NCI-H187 treated with DMSO at 0.1 percent for 48 hours (cell line): ENCODE results near the gene TENM4.
"Not testable (repeated sequence)": the region's sequence is repeated elsewhere in the genome, so short reads cannot be mapped to it uniquely, and the experiment has no call there.

Experiments used
- DNase-seq: peaks from one replicate; lab custom pipeline; 2025; lab: John Stamatoyannopoulos, UW

Gene TENM4

DNA sequence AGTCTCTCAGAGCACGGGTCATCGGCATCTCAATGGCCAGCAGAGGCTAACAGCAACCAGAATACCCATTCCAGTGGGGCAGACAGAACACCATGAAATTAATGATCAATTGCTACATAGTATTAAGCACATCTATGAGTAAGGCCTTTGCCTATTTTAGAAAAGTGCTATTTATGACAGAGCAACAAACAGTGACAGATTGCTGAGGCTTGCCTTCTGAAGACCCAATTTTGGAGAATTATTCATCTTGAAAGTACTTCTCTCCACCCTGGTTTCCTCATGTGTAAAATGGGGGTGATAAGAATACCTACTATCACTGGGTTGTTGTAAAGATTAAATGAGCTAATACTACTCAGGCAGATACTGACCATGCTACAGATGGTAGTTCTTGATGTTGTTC, 232.7 kb downstream of the TENM4 start:
- no peak for DNase-seq

DNA sequence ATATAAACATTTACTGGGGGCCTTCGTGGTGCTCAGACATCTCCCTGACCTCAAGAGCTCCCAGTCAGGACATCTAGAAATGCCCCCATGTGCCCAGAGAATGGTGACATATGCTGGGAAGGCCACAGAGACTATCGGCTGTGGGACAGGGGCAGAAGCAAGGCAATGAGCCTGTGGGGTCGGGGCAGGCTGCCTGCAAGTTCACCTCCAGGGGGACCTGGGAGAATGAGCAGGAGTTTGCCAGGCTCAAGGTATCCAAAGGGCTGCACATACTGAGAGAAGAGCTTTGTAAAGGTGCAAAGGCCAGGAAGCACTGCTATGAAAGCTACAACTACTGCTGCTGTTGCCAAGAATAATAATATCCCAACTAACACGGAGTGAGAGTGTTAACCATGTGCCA, 233.9 kb downstream of the TENM4 start:
- DNase-seq = no peak

DNA sequence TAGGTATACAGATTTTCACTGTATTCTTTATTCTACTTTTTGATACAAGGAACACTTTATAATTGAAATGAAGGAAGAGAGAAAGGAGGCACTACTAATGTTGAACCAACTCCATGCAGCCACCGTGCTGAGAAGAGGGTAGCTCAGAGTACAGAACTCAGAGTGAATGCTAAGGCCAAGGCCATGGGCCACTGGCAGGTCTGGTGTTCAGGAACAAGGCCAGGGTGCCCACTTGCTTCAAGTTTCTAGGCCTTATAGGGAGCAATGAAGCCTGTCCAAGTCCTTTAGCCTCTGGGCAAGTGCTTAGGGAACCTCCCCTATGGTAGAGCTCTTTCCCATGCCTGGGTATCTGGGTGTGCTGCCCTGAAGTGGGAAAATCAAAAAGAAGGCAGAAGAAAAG, 235.0 kb downstream of the TENM4 start:
- no peak for DNase-seq

DNA sequence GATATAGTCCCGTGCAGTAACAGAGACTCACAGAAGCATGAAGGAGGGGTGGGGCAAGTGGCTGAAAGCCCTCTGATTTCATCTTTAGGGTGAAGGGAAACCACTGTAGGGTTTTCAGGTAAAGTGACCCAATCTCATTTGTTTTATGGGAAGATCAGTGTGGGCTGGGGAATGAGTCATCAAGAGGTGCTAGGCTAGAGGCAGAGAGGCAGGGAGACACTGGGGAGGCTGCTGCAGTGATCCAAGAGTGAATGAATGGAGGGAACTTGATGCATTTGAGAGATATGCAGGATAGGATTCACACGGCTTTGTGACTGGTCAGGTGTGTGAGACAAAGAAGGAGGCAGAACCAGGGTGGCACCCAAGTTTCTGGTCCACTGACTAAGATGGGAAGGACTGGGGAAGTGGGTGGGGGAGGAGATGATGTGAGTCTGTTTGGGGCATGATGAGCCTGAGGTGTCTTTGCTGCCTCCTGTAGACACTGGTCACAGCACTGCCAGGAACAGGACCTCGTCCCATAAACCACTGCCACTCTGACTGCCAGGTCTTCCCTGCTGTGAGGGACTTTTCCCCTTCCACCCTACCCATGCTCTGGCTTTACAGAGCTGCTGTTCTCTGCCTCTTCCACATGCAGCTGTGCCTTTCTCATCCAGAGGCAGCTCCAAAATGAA, 239.0 kb downstream of the TENM4 start:
- no peak for DNase-seq

DNA sequence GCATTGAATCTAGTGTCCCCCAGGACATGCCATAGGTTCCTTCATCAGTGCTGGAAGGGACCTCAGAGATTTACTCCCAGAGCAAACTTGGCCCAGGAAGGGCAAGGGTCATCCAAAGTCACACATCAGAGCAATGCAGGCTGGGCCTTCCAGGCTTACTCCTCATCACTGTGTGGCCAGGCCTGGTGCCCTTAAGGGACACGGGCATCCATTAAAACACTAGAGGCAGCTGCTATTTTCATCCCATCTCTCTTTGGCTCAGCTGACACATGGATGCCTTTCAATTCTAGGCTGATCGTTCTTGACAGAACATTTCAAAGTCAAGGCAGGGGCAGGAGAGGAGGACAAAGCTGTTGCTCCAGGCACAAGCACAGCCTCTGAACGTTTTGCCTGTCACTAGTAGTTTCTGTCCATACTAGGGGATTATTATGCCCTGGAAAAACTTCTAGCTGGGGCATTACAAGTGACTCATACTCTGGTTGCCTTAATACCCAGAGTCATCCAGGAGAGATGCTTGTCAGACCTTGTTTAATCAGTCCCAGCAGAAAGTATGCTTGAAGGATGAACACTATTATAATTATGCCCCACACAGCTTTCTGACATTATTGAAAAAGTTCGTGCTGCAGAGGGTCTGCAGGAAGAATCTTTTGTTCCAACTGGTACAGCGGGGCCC, 240.3 kb downstream of the TENM4 start:
- DNase-seq = no peak

DNA sequence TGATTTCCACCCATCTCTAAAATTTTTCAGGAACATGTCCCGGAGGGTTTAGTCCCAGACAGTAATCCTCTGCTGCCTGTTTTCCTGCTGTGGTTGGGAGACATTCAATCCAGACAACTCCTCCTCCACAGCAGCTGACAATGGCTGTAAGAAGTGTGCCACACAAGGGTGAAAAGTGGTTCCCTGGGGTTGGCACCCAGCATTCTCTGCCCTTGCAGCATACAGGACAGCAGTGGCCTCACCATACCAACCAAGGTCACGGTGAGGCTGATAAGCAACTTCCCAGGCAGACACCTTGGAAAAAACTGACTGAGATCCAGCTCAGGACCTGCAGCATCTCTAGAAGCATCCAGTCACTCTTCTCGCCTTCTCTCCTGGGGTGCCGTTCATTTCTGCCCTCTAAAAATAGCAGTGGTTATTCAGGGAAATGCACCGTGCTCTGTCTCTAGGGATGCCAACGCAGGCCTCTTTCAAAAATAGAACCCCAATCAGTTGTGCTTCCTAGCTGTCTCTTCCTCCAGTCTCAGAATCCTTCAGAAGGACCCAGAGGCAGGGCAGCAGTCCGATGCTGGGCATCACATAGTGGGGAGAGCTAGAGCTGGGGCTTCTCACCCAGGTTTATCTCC, 241.0 kb downstream of the TENM4 start:
- DNase-seq = no peak

DNA sequence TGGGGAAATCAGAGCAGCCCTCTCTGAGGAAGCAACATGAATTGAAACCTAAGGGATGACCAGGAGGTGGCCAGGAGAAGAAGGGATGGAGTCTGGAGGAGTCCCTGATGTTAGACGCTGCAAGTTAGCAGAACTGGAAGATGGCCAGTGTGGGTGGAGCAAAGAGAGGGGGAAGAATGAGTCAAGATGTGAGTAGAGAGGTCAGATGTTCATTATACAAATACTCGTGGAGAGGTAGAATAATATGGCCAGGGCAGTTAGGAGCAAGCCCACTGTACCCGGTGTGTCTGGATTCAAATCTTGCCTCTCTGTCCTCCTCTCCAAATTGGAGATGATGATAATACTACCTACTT, 242.0 kb downstream of the TENM4 start:
- no peak for DNase-seq

DNA sequence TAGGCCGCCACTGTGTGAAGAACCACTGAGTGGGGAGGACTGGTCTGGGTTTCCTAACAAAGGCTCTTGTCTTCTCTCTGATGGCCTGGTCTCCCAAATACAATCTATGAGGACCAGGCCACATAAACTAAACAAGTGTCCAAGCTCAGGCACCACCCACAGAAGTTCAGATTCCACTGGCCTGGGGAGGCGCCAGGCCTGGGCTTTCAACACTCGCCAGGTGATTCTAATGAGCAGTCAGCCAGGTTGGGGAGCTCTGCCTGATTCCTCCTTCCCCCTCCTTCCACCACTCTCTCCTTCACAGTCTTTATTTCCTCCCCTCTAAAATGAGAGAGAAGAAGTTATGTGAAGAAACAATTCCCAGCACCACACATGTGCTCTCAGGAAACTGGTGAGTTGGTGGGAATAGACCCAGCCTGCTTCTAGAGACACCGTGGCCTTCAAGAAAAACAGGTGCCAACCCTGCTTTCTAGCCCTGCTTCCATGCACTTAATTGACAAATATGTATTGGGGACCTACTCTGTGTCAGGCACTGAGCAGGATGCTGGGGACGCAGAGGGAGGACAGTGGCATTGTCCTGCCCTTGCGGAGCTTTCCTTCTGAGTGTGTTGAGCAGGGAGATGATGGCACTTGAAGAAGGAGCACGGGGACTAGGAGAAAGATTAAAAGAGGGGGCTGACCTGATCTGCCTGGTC, 242.5 kb downstream of the TENM4 start:
- no peak for DNase-seq

DNA sequence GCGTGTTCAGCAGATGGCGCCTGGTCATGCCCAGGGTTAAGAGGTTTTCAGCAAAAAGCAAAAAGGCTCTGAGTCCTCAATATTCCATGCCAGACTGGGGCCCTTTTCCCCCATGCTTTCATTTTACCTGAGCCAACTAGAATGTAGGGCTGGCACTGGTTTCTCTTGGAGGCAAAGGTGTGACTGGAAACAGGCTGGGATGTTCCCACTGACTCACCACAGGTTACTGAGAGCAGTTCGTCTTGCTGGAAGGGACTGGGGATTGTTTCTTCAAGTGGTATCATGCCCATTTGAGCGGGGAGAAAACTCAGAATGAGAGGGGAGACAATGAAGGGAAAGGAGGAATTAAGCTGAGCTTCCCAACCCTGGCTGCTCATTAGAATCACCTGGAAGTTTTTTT, 243.9 kb downstream of the TENM4 start:
- DNase-seq = no peak

DNA sequence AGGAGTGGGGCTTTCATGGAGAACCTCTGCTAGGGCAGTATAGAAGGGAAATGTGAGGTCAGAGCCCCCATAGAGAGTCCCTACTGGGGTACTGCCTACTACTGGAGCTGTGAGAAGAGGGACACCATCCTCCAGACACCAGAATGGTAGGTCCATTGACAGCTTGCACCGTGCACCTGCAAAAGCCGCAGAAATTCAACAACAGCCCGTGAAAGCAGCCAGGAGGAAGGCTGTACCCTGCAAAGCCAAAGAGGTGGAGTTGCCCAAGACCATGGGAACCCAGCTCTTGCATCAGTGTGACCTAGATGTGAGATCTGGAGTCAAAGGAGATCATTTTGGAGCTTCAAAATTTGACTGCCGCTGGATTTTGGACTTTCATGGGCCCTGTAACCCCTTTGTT, 245.6 kb downstream of the TENM4 start:
- DNase-seq = no peak

DNA sequence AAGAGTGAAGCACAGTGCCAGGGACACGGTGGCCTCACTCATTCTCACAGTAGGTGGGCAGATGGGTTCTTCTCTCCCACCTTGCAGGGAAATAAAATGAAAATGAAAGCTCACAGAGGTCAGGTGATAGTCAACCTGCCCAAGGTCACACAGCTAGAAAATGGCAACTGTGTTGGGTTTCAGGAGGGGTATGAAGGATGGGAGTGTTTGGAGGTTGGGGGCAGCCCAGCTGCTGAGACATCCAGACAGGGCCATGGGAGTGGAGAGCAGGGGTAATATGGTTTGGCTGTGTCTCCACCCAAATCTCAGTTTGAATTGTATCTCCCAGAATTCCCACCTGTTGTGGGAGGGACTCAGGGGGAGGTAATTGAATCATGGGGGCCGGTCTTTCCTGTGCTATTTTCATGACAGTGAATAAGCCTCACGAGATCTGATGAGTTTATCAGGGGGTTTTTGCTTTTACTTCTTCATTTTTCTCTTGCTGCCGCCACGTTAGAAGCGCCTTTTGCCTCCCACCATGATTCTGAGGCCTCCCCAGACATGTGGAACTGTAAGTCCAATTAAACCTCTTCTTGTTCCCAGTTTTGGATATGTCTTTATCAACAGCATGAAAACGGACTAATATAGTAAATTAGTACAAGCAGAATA, 247.0 kb downstream of the TENM4 start:
- no peak for DNase-seq

DNA sequence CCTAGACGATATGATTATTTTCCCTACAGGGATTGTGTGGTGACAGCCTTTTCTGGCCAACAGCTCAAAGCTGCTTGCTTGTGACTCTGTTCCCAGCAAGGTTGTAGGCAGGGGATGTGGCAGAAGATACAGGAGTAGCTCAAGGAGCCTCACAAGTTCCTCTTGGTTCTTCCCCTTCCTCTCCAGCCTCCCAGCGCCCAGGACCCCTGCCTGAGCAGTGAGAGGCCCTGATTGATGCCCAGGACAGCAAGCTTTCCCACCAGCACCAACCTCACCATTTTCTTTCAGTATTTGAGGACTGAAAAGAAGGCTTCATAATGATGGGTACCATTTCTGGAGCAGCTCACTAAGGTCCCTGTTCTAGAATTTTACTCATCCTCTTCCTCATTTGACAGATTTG, 248.0 kb downstream of the TENM4 start:
- DNase-seq = no peak

DNA sequence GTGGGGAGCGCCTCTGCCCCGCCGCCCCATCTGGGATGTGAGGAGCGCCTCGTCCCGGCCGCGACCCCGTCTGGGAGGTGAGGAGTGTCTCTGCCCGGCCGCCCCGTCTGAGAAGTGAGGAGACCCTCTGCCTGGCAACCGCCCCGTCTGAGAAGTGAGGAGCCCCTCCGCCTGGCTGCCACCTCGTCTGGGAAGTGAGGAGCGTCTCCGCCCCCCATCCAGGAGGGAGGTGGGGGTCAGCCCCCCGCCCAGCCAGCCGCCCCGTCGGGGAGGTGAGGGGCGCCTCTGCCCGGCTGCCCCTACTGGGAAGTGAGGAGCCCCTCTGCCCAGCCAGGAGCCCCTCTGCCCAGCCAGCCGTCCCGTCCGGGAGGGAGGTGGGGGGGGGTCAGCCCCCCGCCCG, 249.1 kb downstream of the TENM4 start:
- not testable (repeated sequence) for DNase-seq

DNA sequence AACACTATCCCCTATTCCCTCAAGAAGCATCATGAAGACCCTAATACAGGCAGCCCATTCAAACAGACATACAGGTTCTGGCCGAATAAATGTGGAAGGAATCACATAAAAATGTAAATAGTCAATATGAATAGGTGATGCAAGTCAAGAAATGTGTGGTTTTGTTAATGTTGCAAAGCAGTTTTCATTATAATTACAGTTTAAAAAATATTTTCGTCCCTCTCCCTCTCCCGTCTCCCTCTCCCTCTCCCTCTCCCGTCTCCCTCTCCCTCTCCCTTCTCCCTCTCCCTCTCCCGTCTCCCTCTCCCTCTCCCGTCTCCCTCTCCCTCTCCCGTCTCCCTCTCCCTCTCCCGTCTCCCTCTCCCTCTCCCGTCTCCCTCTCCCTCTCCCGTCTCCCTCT, 250.3 kb downstream of the TENM4 start:
- DNase-seq = not testable (repeated sequence)

DNA sequence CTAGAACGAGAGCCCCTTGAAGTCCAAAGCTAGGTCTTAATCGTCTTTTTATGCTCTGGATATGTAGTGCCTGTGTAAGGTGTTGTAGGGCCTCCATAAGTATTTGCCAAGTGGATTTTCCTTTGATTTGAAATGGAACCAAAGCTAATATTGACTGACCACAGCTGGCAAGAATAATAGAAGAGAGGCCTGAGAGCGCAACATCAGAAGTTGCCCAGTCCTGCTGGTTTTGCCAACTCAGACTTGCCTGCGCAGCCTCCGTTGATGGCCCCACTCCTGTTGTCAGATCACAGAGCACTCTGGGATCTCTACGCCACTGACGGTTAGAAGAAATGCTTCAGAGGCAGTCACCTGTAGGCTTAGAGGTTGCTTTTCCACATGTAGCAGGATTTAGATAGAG, 251.2 kb downstream of the TENM4 start:
- no peak for DNase-seq

DNA sequence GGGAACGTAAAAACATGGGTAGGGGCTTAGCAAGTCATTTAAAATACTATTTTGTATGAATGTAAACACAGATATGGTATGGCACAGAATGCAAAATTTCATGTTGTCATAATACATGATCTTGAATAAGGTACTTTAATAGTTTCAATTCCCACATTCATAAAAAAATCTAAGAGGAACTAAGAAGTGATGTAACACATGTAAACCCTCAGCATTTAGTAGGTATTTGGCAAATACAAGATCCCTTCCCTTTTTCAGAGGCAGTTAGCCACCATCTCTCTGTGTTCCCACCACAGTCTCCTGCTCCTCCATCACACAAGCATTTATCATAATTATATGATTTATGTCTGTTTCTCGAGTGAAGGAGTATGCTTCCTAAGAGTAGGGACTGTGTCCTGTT, 251.8 kb downstream of the TENM4 start:
- DNase-seq = no peak

DNA sequence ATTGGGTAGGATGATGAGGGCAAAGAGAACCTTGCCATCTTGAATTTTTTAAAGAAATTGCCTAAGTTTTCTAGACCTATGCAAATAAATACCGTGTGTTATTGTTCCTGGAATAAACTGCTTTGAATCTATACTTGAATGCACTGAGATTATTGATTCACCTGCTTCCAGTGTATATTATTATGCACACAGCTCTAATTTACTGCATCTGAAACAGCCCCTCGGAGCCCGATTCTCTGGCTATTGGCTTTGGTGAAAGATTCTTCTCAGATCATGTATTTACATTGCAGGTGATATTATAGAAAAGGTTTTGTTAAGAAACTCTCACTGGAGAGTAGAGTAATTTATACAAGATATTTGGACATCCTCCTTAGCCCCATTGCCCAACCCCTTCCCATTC, 254.2 kb downstream of the TENM4 start:
- no peak for DNase-seq

DNA sequence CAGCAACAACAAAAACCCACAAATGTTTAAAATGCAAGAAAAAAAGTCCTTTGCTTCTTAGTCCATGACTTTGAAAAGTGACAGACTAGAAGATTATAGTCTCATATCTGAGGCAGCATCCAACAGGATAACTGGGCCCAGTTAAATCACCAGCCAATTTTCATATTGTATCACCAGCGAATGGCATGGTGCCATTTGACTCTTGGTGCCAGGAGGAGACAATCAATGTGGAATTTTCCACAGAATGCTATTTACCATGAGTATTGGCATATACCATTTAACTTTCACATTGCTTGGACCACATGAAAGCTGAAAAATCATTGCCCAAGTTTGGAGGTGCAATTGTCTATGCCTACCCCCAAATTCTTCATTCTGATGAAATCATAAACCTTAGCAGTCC, 255.5 kb downstream of the TENM4 start:
- no peak for DNase-seq

DNA sequence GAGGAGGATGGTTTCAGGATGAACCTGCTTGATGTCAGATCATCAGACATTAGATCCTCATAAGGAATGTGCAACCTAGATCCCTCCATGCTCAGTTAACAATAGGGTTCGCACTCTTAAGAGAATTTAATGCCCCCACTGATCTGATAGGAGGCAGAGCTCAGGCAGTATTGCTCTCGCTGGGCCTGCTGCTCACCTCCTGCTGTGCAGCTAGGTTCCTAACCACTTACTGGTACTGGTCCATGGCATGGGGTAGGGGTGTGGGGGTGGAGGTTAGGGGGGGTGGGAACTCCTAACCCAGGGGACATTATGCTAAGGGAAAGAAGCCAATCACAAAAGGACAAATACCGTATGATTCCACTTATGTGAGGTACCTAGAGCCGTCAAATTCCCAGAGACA, 256.5 kb downstream of the TENM4 start:
- DNase-seq = no peak

DNA sequence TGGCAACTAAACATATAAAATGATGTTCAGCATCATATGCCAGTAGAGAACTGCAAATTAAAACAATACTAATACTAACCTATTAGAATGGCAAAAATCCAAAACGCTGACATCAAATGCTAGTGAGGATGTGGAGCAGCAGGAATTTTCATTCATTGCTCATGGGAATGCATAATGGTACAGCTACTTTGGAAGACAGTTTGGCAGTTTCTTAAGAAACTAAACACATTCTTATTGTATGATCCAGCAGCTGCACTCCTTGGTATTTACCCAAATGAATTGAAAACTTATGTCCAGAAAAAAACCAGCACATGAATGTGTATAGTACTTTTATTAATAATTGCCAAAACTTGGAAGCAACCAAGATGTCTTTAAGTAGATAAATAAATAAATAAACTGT, 258.0 kb downstream of the TENM4 start:
- no peak for DNase-seq

DNA sequence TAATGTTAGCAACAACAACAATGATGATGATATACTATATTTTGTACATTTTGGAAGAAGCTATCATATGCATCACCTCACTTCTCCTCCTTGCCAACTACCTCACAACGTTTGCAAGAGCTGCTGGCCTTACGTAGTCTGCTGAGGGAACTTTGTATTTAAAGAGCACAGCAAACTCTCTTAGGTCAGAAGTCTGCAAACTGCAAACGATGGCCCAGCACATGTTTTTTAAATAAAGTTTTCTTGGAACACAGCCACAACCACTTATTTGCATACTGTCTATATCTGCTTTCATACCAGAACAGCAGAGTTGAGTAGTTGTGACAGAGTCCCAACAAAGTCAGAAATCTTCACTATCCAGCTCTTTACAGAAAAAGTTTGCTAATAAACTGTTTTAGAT, 261.7 kb downstream of the TENM4 start:
- DNase-seq = no peak
